GM21526 (cell line): ENCODE data around the gene ARID4B.
"Not testable (repeated sequence)": the region's sequence is repeated elsewhere in the genome, so short reads cannot be mapped to it uniquely, and the experiment has no call there.

ENCODE experiments used
- ATAC-seq: cut with Tn5 transposase; IDR thresholded peaks from one replicate; pipeline ENCODE4 v1.9.1; 2021; ENCODE audit warnings: moderate library complexity; ENCODE audit not compliant: unreplicated experiment, low FRiP score

Gene ARID4B

GRCh38 chr1:235239851-235240250, 88.1 kb downstream of the ARID4B start:
- ATAC-seq = no peak

- no peak for ATAC-seq
These were observed 89.4 kb downstream of the ARID4B start for GRCh38 chr1:235238558-235238957.

GRCh38 chr1:235236128-235236527, 91.9 kb downstream of the ARID4B start:
- no peak for ATAC-seq

- ATAC-seq = no peak
These were observed 98.1 kb downstream of the ARID4B start for GRCh38 chr1:235229868-235230267.

GRCh38 chr1:235227414-235227813, 100.6 kb downstream of the ARID4B start:
- ATAC-seq = no peak

GRCh38 chr1:235226933-235227332, 101.0 kb downstream of the ARID4B start:
- no peak for ATAC-seq

- ATAC-seq = no peak
These were observed 102.7 kb downstream of the ARID4B start for GRCh38 chr1:235225299-235225698.

GRCh38 chr1:235221653-235222375, 106.2 kb downstream of the ARID4B start:
- no peak for ATAC-seq

GRCh38 chr1:235215453-235215852, 112.5 kb downstream of the ARID4B start:
- no peak for ATAC-seq

- not testable (repeated sequence) for ATAC-seq
These were observed 113.0 kb downstream of the ARID4B start for GRCh38 chr1:235214962-235215361.

- ATAC-seq = no peak
These were observed 114.2 kb downstream of the ARID4B start for GRCh38 chr1:235213752-235214151.

- ATAC-seq = no peak
These were observed 116.5 kb downstream of the ARID4B start for GRCh38 chr1:235211517-235211916.

GRCh38 chr1:235207209-235207565, 120.8 kb downstream of the ARID4B start:
- ATAC-seq = no peak

GRCh38 chr1:235206533-235207208, 121.3 kb downstream of the ARID4B start:
- ATAC-seq = no peak

- ATAC-seq = no peak
These were observed 122.3 kb downstream of the ARID4B start for GRCh38 chr1:235205687-235206086.

GRCh38 chr1:235203428-235203827, 124.6 kb downstream of the ARID4B start:
- ATAC-seq = no peak

- not testable (repeated sequence) for ATAC-seq
These were observed 125.5 kb downstream of the ARID4B start for GRCh38 chr1:235202447-235202846.

GRCh38 chr1:235199441-235199840, 128.5 kb downstream of the ARID4B start:
- no peak for ATAC-seq

GRCh38 chr1:235190431-235190830, 137.5 kb downstream of the ARID4B start:
- ATAC-seq = no peak

GRCh38 chr1:235187316-235187715, 140.7 kb downstream of the ARID4B start:
- ATAC-seq = no peak

GRCh38 chr1:235181561-235182245, 146.3 kb downstream of the ARID4B start:
- ATAC-seq = no peak
